AG04450 (cell line): ENCODE results near the gene CSRP2. TPM values are rescaled to one million over a fixed set of nuclear protein-coding genes. Genes with fewer than 3 reads are reported as not detected.

ENCODE experiments used
- CTCF ChIA-PET: fragments of 300-600, 350-600 bp; formaldehyde crosslinking; extraction: SDS; loops from one replicate; lab custom pipeline; 2022; ENCODE audit warnings: antibody characterized with exemption, inconsistent platforms; lab: Charles Lee
- POLR2A ChIA-PET: fragments of 350-600 bp; formaldehyde crosslinking; extraction: SDS; loops from one replicate; lab custom pipeline; 2021; ENCODE audit warnings: antibody characterized with exemption, inconsistent platforms; lab: Yijun Ruan, JAX
- DNase-seq: peaks from one replicate; pipeline ENCODE4 v3.0.0-alpha.2; 2011; ENCODE audit warnings: low read depth, low spot score
- H3K27ac ChIP-seq: one replicate; pipeline ENCODE4 v1.5.1; 2012; ENCODE audit warnings: low read depth, low read length, control low read depth
- H3K27me3 ChIP-seq: one replicate; pipeline ENCODE4 v1.6.0; 2012; ENCODE audit warnings: low read length; ENCODE audit not compliant: control insufficient read depth, insufficient read depth
- H3K4me3 ChIP-seq: 2 replicates; pipeline ENCODE4 v1.5.1; 2011; ENCODE audit warnings: mild to moderate bottlenecking, low read depth, low read length, control low read depth
- H3K9me3 ChIP-seq: 2 replicates; pipeline ENCODE4 v1.5.1; 2012; ENCODE audit warnings: low read length; ENCODE audit not compliant: control insufficient read depth, insufficient read depth
- CTCF ChIP-seq: IDR thresholded peaks from 2 replicates; pipeline ENCODE4 v1.5.1; 2011; ENCODE audit warnings: low read depth, low read length, control low read depth, inconsistent platforms
- polyA plus RNA-seq: library from polyadenylated mRNA; depleted of rRNA; stranded (reverse); fragments of >200 nt; gene quantifications from 2 replicates; pipeline ENCODE4 v1.2.3, GENCODE V29; 2011

The CSRP2 gene
- polyA plus RNA-seq, 1 experiment, result 108 TPM

- H3K27ac ChIP-seq, result no peak overlapping the region
- ChIA-PET POLR2A (no interaction called here), CTCF (interaction anchor here (1.1 kb wide), 1 partner anchor 164 kb away, joined by 4 read pairs; no protein-coding TSS in a partner anchor)
- no peak for DNase-seq
- no peak overlapping the region for H3K4me3 ChIP-seq
- no peaks in the 10 kb centered on the region for H3K9me3 ChIP-seq
- no peak for TF ChIP-seq CTCF
- no peaks in the 10 kb centered on the region for H3K27me3 ChIP-seq
These were observed 31.6 kb downstream of the CSRP2 start for GRCh38 chr12:76847260-76847659.

GRCh38 chr12:76836633-76837032 is 42.2 kb downstream of the CSRP2 start:
- POLR2A ChIA-PET, result no interaction called here
- Histone ChIP-seq H3K27ac (no peak overlapping the region), H3K9me3 (no peaks in the 10 kb centered on the region), H3K27me3 (no peaks in the 10 kb centered on the region), H3K4me3 (no peak overlapping the region)
- no peak for TF ChIP-seq CTCF
- CTCF ChIA-PET, result interaction anchor here (1.0 to 3.6 kb wide), 3 partner anchors 16 to 174 kb away, joined by 4 to 10 read pairs (median 7); no protein-coding TSS in a partner anchor
- DNase-seq, result no peak

DNA sequence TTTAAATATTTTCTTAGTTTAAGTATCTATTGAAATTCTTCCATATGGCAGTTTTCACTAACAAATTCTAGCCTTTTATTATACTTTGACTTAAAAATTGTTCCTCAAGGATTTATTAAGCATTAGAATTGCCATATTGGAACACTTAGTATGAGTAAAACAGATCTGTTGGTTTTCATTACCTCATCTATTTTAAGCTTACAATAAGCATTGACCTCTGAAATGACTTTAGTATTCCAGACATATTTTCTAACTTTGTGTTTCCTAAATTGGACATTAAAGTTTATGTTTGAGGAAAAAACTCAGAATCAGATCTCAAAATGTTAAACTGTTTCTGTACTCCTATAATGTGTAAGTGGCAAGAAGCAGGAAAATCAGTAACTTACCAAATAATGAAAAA is 48.4 kb downstream of the CSRP2 start:
- ChIA-PET POLR2A (no interaction called here), CTCF (interaction anchor here (3.4 to 3.6 kb wide), 2 partner anchors 10 to 181 kb away, joined by 10 to 19 read pairs; no protein-coding TSS in a partner anchor)
- H3K27ac ChIP-seq, result no peak overlapping the region
- no peak overlapping the region for H3K4me3 ChIP-seq
- TF ChIP-seq CTCF, result no peak
- no peaks in the 10 kb centered on the region for H3K27me3 ChIP-seq
- H3K9me3 ChIP-seq, result no peaks in the 10 kb centered on the region
- DNase-seq, result peak; percentile 8

DNA sequence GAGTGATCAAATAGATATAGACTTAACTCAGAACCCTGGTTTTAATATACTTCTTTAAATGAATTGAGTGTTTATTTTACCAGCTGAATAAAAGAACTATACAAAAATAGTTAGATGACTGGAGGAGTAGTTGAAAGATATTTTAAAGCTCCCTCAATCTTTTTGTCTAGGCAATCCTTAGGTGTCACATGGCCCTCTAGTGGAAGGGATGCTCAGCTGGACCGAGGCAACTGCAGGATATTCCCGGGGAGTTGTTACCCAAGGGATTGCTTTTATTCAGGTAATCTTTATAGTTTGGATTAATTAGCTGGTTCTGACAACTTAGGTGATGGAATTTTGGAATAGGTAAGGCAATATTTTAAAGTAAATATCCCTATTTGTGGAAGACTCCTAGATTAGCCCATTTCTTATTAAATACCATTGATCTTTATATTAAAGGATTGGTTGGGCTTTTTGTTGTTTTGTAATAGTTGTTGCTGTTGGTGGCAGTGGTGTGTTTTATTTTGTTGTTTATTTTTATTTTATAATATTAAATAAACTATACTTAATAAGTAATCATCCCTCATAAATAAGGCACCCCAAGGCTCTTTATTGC is 57.8 kb downstream of the CSRP2 start:
- H3K9me3 ChIP-seq, result no peaks in the 10 kb centered on the region
- H3K27me3 ChIP-seq, result no peaks in the 10 kb centered on the region
- CTCF ChIA-PET, result interaction anchor here (0.6 to 3.4 kb wide), 24 partner anchors 10 to 324 kb away, joined by 3 to 29 read pairs (median 4); no protein-coding TSS in a partner anchor
- DNase-seq, result peak; percentile 3
- no peak overlapping the region for H3K4me3 ChIP-seq
- POLR2A ChIA-PET, result no interaction called here
- TF ChIP-seq CTCF, result peak; percentile 77
- H3K27ac ChIP-seq, result no peak overlapping the region

- no peak for TF ChIP-seq CTCF
- ChIA-PET POLR2A (no interaction called here), CTCF (interaction anchor here (0.6 to 0.7 kb wide), 2 partner anchors 10 to 23 kb away, joined by 3 read pairs; no protein-coding TSS in a partner anchor)
These were observed 64.8 kb downstream of the CSRP2 start for GRCh38 chr12:76813972-76814371.

More at GRCh38 chr12:76813972-76814371, 64.8 kb downstream of the CSRP2 start:
- H3K9me3 ChIP-seq, result no peaks in the 10 kb centered on the region
- H3K27me3 ChIP-seq, result no peaks in the 10 kb centered on the region
- no peak for DNase-seq
- no peak overlapping the region for H3K4me3 ChIP-seq
- no peak overlapping the region for H3K27ac ChIP-seq
